Measurements from ENCODE around the gene ESF1. TPM values are rescaled to one million over a fixed set of nuclear protein-coding genes. Genes with fewer than 3 reads are reported as not detected.

Gene ESF1
- total and polyA plus RNA-seq, 8 donors, result 4.7 to 22.0 (median 8.4) TPM

DNA sequence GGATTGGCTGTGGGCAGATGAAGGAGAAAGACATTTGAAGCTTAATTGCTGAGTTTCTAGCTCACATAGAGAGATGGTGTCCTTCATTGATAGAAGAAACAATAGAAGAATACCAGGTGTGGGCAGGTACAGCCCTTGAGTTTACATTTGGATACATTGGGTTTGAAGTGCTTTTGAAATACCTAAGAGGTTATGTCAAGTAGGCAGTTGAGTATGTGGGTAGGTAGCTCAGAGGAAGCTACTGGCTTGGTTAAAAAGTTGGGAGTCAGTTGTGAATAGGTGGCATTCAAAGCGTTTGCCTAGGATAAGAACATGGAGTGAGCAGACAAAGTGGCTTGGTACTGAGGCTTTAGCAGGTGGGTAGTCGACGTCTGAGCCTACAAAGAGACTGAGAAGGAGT, 25.1 kb upstream of the ESF1 start:
- Histone ChIP-seq H3K27me3 (no peaks in the 10 kb centered on the region), H3K4me1 (no peaks in the 10 kb centered on the region), H3K27ac (no peak overlapping the region), H3K4me3 (no peak overlapping the region), H3K9me3 (no peaks in the 10 kb centered on the region), H3K36me3 (peaks cover 67 to 99% (median 99%) of the 10 kb centered on the region in 4 donors)
- TF ChIP-seq EP300 (IDR thresholded peaks at IDR 0.05) (no peak), POLR2A (IDR thresholded peaks at IDR 0.05) (no peak), POLR2AphosphoS5 (IDR thresholded peaks at IDR 0.05) (no peak)
- TF ChIP-seq, protein P1, sequence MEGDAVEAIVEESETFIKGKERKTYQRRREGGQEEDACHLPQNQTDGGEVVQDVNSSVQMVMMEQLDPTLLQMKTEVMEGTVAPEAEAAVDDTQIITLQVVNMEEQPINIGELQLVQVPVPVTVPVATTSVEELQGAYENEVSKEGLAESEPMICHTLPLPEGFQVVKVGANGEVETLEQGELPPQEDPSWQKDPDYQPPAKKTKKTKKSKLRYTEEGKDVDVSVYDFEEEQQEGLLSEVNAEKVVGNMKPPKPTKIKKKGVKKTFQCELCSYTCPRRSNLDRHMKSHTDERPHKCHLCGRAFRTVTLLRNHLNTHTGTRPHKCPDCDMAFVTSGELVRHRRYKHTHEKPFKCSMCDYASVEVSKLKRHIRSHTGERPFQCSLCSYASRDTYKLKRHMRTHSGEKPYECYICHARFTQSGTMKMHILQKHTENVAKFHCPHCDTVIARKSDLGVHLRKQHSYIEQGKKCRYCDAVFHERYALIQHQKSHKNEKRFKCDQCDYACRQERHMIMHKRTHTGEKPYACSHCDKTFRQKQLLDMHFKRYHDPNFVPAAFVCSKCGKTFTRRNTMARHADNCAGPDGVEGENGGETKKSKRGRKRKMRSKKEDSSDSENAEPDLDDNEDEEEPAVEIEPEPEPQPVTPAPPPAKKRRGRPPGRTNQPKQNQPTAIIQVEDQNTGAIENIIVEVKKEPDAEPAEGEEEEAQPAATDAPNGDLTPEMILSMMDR (IDR thresholded peaks at IDR 0.05), result no peak
- WGBS, 5 donors, result 94 to 100% (median 97%) methylated on average over 3 of the region's 3 CpGs
- no peak for DNase-seq
- intact Hi-C loops (cut with DNase I; ENCODE audit: low total_unique reads), result no loop called here

DNA sequence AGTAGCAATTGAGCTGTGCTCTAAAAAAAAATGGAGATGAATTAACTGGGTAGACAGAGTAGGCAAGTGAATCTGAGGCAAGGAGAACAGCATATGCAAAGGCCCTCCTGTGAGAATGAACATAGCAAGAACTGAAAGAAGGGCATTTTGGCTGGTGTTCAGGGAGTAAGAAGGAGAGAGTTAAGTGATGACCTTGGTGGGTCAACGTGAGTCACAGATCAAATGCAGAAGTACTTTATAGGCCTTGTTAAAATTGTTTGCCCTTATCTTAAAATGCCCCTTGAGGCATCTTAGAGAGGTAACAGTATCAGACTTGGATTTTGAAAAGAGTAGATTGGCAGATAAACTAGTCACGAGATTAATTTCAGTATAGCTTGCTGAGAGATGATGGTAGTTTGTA, 24.7 kb upstream of the ESF1 start:
- TF ChIP-seq POLR2A (IDR thresholded peaks at IDR 0.05), result no peak
- no peak for TF ChIP-seq EP300 (IDR thresholded peaks at IDR 0.05)
- no peak for TF ChIP-seq POLR2AphosphoS5 (IDR thresholded peaks at IDR 0.05)
- TF ChIP-seq, protein P1 (IDR thresholded peaks at IDR 0.05), result no peak
- no peak for DNase-seq
- Histone ChIP-seq H3K4me3 (no peak overlapping the region), H3K36me3 (peaks cover 64 to 99% (median 99%) of the 10 kb centered on the region in 4 donors), H3K4me1 (no peaks in the 10 kb centered on the region), H3K9me3 (no peaks in the 10 kb centered on the region), H3K27me3 (no peaks in the 10 kb centered on the region), H3K27ac (no peak overlapping the region)
- WGBS, 5 donors, result 79 to 90% (median 87%) methylated on average over 2 of the region's 2 CpGs
- intact Hi-C loops (cut with DNase I; ENCODE audit: low total_unique reads), result no loop called here

GRCh38 chr20:13800728-13801134, 16.0 kb upstream of the ESF1 start:
- peaks cover 0 to 20% (median 6%) of the 10 kb centered on the region in 4 donors for H3K4me1 ChIP-seq
- TF ChIP-seq POLR2A (IDR thresholded peaks at IDR 0.05) (no peak), POLR2AphosphoS5 (IDR thresholded peaks at IDR 0.05) (peak; percentile 12 to 70 (median 48))
- TF ChIP-seq, protein P1 (IDR thresholded peaks at IDR 0.05), result no peak
- H3K9me3 ChIP-seq, result no peaks in the 10 kb centered on the region
- intact Hi-C loops (cut with DNase I; ENCODE audit: low total_unique reads), result no loop called here
- peak overlapping the region in 1 of 5 donors; percentile 35 for H3K27ac ChIP-seq
- DNase-seq, result peak; percentile 83 to 88
- peaks cover 24 to 92% (median 82%) of the 10 kb centered on the region in 4 donors for H3K36me3 ChIP-seq
- 9 to 17% (median 14%) methylated on average over 6 to 7 of the region's 7 CpGs for WGBS, 5 donors
- H3K4me3 ChIP-seq, result no peak overlapping the region
- no peaks in the 10 kb centered on the region for H3K27me3 ChIP-seq

- H3K4me3 ChIP-seq, result no peak overlapping the region
- TF ChIP-seq POLR2A (IDR thresholded peaks at IDR 0.05) (no peak), POLR2AphosphoS5 (IDR thresholded peaks at IDR 0.05) (no peak), EP300 (IDR thresholded peaks at IDR 0.05) (no peak)
- TF ChIP-seq, protein P1 (IDR thresholded peaks at IDR 0.05), result no peak
- H3K36me3 ChIP-seq, result peaks cover 32 to 92% (median 82%) of the 10 kb centered on the region in 4 donors
- no peak overlapping the region for H3K27ac ChIP-seq
- H3K4me1 ChIP-seq, result peaks cover 0 to 20% (median 6%) of the 10 kb centered on the region in 4 donors
- DNase-seq, result no peak
- H3K9me3 ChIP-seq, result no peaks in the 10 kb centered on the region
- intact Hi-C loops (cut with DNase I; ENCODE audit: low total_unique reads), result no loop called here
- WGBS, 5 donors, result 85 to 93% (median 88%) methylated on average over 2 of the region's 2 CpGs
- H3K27me3 ChIP-seq, result no peaks in the 10 kb centered on the region
These were observed 15.3 kb upstream of the ESF1 start for GRCh38 chr20:13799974-13800373.

Measured in stomach (tissue), 9 donors.